Mucosa of descending colon (tissue), 3 donors: ENCODE measurements around the gene ITGB5. TPM values are rescaled to one million over a fixed set of nuclear protein-coding genes. Genes with fewer than 3 reads are reported as not detected.

Source experiments
- ATAC-seq: fragments of 200-7000 bp; cut with Tn5 transposase; one replicate; pipeline ENCODE4 v1.9.1; 2020; ENCODE audit warnings: mild to moderate bottlenecking, moderate library complexity
- DNase-seq, 3 donors: peaks; one replicate each; pipeline ENCODE4 v3.0.0-alpha.2; 2020
- H3K36me3 ChIP-seq: fragments of 200-600 bp; one replicate; pipeline ENCODE4 v1.8.0; 2021; ENCODE audit warnings: low read depth, mild to moderate bottlenecking
- H3K4me1 ChIP-seq: fragments of 200-600 bp; one replicate; pipeline ENCODE4 v1.8.0; 2021; ENCODE audit warnings: low read depth, mild to moderate bottlenecking
- H3K4me3 ChIP-seq: fragments of 200-600 bp; one replicate; pipeline ENCODE4 v1.8.0; 2021; ENCODE audit warnings: mild to moderate bottlenecking
- H3K9me3 ChIP-seq: fragments of 200-600 bp; one replicate; pipeline ENCODE4 v1.8.0; 2021; ENCODE audit warnings: mild to moderate bottlenecking
- intact Hi-C, 2 donors: fragments of 100-400 bp; cut with DNase I in 1 of 2; cut with micrococcal nuclease in 1 of 2; formaldehyde crosslinking; loops; one replicate each; pipeline versions ENCODE4 v1.11.0 to v1.11.1; 2022; cut with DNase I, micrococcal nuclease
- total RNA-seq, 3 donors: library from RNA; stranded (reverse); fragmentation: NEBNext Ultra II Directional in 2 of 3; extraction: Animal tissue kit (Norgen Biotek cat#: 25700) in 2 of 3; gene quantifications; one replicate each; pipeline versions ENCODE4 v1.2.1 to v1.2.4, GENCODE V29; 2021 to 2023
- TF ChIP-seq, protein P1 (sequence below): fragments of 200-600 bp; IDR thresholded peaks from one replicate; pipeline ENCODE4 v1.8.0; 2022; ENCODE audit warnings: antibody characterized with exemption, mild to moderate bottlenecking
- donor health status: DM: no; HTN: no; CAD: no; lungs with moderate emphysema.
- donor health status: DM: no; HTN: no; CAD: no.
- donor health status: DM: no; HTN: yes; CAD: no.

ITGB5 gene
- total RNA-seq, 3 donors from 2014 or later = 67.9 to 102 (median 69.6) TPM

DNA sequence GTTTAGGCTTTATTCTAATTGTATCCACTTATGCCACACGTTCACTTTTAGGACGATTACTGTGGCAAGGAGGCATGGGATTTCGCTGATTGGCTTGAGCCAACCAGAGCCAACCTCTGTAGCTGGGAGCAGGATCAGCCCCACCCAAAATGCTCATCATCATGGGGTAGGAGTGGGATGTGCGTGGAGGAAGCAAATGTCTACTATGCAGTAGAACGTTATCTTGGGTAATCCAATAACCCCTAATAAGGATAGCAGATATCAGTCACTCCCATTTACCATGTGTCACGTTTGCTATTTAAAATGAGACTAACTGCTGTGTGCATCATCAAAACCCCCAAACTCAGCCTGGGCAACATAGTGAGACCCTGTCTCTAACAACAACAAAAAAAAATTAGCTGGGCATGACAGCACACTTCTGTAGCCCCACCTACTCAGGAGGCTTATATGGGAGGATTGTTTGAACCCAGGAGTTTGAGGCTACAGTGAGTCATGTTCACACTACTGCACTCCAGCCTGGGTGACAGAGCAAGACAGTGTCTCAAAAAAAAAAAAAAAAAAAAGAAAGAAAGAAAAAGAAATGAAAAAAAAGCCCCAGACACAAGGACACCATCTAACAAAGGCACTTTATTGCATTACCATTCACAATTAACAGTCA is 17.8 kb upstream of the ITGB5 start:
- intact Hi-C loops = loop anchor here (5.0 kb wide), 1 partner anchor 143 kb away; no protein-coding TSS in a partner anchor
- DNase-seq (no peak), ATAC-seq (peak; percentile 24)
- TF ChIP-seq, protein P1, sequence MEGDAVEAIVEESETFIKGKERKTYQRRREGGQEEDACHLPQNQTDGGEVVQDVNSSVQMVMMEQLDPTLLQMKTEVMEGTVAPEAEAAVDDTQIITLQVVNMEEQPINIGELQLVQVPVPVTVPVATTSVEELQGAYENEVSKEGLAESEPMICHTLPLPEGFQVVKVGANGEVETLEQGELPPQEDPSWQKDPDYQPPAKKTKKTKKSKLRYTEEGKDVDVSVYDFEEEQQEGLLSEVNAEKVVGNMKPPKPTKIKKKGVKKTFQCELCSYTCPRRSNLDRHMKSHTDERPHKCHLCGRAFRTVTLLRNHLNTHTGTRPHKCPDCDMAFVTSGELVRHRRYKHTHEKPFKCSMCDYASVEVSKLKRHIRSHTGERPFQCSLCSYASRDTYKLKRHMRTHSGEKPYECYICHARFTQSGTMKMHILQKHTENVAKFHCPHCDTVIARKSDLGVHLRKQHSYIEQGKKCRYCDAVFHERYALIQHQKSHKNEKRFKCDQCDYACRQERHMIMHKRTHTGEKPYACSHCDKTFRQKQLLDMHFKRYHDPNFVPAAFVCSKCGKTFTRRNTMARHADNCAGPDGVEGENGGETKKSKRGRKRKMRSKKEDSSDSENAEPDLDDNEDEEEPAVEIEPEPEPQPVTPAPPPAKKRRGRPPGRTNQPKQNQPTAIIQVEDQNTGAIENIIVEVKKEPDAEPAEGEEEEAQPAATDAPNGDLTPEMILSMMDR = no peak
- Histone ChIP-seq H3K4me1 (no peaks in the 10 kb centered on the region), H3K36me3 (no peaks in the 10 kb centered on the region), H3K9me3 (no peaks in the 10 kb centered on the region), H3K4me3 (no peak overlapping the region)

GRCh38 chr3:124903896-124904834 is 17.0 kb upstream of the ITGB5 start:
- Histone ChIP-seq H3K4me3 (no peak overlapping the region), H3K9me3 (no peaks in the 10 kb centered on the region), H3K4me1 (no peaks in the 10 kb centered on the region), H3K36me3 (no peaks in the 10 kb centered on the region)
- TF ChIP-seq, protein P1 = no peak
- ATAC-seq = peak; percentile 5
- intact Hi-C loops = loop anchor here (5.0 kb wide), 1 partner anchor 142 kb away; no protein-coding TSS in a partner anchor
- DNase-seq = no peak

DNA sequence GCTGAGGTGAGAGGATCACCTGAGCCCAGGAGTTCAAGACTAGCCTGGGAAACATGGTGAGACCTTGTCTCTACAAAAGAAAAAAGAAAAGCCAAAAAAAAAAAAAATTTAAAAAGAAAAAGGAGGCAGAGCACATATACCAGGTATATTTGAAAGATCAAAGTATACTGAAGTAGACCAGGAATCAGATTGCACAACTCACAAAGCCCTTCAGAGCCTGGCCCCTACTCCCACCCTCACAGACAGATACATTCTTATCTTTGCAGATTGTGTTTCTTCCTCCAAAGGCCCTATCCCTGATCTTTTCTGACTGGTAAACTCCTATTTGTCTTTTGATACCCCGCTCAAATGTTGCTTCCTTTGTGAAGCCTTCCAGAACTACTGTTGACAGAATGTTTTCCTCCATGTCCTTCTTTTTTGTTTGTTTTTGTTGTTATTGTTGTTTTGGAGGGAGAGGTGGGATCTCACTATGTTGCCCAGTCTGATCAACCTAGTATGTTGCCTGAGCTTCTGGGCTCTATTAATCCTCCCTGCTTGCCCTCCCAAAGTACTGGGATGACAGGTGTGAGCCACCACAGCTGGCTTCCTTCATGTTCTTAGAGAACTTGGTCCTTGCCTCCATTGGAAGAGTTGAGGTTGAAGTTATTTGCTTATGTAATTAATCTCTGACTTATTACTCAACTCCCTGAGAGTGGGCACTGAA is 9.8 kb upstream of the ITGB5 start:
- no peaks in the 10 kb centered on the region for H3K4me1 ChIP-seq
- intact Hi-C loops = no loop called here
- H3K36me3 ChIP-seq = no peaks in the 10 kb centered on the region
- no peaks in the 10 kb centered on the region for H3K9me3 ChIP-seq
- TF ChIP-seq, protein P1 = no peak
- H3K4me3 ChIP-seq = no peak overlapping the region
- DNase-seq (no peak), ATAC-seq (no peak)

- DNase-seq (no peak), ATAC-seq (no peak)
- TF ChIP-seq, protein P1 = no peak
- Histone ChIP-seq H3K36me3 (no peaks in the 10 kb centered on the region), H3K4me1 (no peaks in the 10 kb centered on the region), H3K9me3 (no peaks in the 10 kb centered on the region), H3K4me3 (no peak overlapping the region)
- intact Hi-C loops = no loop called here
Measured at GRCh38 chr3:124895756-124896155, 8.6 kb upstream of the ITGB5 start.

DNA sequence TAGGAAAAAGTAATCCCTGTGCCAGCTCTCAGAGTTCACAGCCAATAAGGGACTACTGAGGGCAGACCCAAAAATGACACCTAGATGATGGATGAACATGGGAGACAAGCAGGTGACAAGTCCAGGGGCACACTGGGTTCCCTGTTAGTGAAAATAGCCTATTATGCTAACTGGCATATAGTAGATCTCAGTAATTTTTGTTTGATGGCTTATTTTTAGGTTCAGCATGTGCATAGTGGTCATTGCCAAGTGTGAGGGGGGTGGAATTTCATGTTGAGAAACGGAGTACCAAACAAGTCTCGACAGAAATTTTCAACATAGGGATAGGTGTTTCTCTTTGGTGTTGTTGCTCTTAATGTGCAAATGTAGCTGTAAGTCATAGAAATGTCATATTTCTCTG is 6.4 kb upstream of the ITGB5 start:
- TF ChIP-seq, protein P1 = no peak
- no peak overlapping the region for H3K4me3 ChIP-seq
- DNase-seq = no peak
- no peaks in the 10 kb centered on the region for H3K9me3 ChIP-seq
- H3K36me3 ChIP-seq = no peaks in the 10 kb centered on the region
- no peak for ATAC-seq
- H3K4me1 ChIP-seq = peaks cover 3% of the 10 kb centered on the region
- intact Hi-C loops = no loop called here
